Activated naive CD4-positive, alpha-beta T cell treated with anti-CD3 and anti-CD28 coated beads, Interleukin-2, amount 50 U/mL, for 24 hours (primary cell): Measurements from ENCODE around the gene GNB1.
A peak's percentile ranks its signal among the peaks of the same experiment; 100 is the strongest.

ENCODE experiments used
- H3K27ac Mint-ChIP-seq: one replicate; pipeline ENCODE4 v1.8.0; 2021; ENCODE audit warnings: mild to moderate bottlenecking, mixed read lengths
- H3K27me3 Mint-ChIP-seq: one replicate; pipeline ENCODE4 v1.8.0; 2021; ENCODE audit warnings: mixed read lengths
- H3K36me3 Mint-ChIP-seq: one replicate; pipeline ENCODE4 v1.8.0; 2021; ENCODE audit warnings: mixed read lengths
- H3K4me1 Mint-ChIP-seq: one replicate; pipeline ENCODE4 v1.8.0; 2021; ENCODE audit warnings: mixed read lengths
- H3K4me3 Mint-ChIP-seq: one replicate; pipeline ENCODE4 v1.8.0; 2021; ENCODE audit warnings: mild to moderate bottlenecking, mixed read lengths
- H3K9me3 Mint-ChIP-seq: one replicate; pipeline ENCODE4 v1.8.0; 2021; ENCODE audit warnings: mixed read lengths

The GNB1 gene

GRCh38 chr1:1808206-1808605 lies 82.7 kb downstream of the GNB1 start:
- Mint-ChIP-seq H3K9me3 (no peaks in the 10 kb centered on the region), H3K36me3 (peaks cover 7% of the 10 kb centered on the region), H3K27me3 (no peaks in the 10 kb centered on the region), H3K27ac (no peak overlapping the region), H3K4me3 (no peak overlapping the region), H3K4me1 (peaks cover 7% of the 10 kb centered on the region)

GRCh38 chr1:1806890-1807289 lies 84.0 kb downstream of the GNB1 start:
- Mint-ChIP-seq H3K4me3 (no peak overlapping the region), H3K9me3 (no peaks in the 10 kb centered on the region), H3K27ac (no peak overlapping the region), H3K4me1 (peaks cover 15% of the 10 kb centered on the region), H3K27me3 (no peaks in the 10 kb centered on the region), H3K36me3 (peaks cover 9% of the 10 kb centered on the region)

- H3K9me3 Mint-ChIP-seq, result no peaks in the 10 kb centered on the region
- H3K36me3 Mint-ChIP-seq, result peaks cover 10% of the 10 kb centered on the region
- peak overlapping the region; percentile 60 for H3K27ac Mint-ChIP-seq
Observed at GRCh38 chr1:1804301-1804700, 86.6 kb downstream of the GNB1 start.

GRCh38 chr1:1802871-1803270 lies 88.0 kb downstream of the GNB1 start:
- no peaks in the 10 kb centered on the region for H3K9me3 Mint-ChIP-seq
- peaks cover 25% of the 10 kb centered on the region for H3K4me1 Mint-ChIP-seq
- peaks cover 11% of the 10 kb centered on the region for H3K36me3 Mint-ChIP-seq
- no peaks in the 10 kb centered on the region for H3K27me3 Mint-ChIP-seq
- H3K4me3 Mint-ChIP-seq, result no peak overlapping the region
- H3K27ac Mint-ChIP-seq, result peak overlapping the region; percentile 68

More at GRCh38 chr1:1804301-1804700, 86.6 kb downstream of the GNB1 start:
- no peak overlapping the region for H3K4me3 Mint-ChIP-seq
- H3K27me3 Mint-ChIP-seq, result no peaks in the 10 kb centered on the region
- peaks cover 25% of the 10 kb centered on the region for H3K4me1 Mint-ChIP-seq

- H3K4me1 Mint-ChIP-seq, result peaks cover 18% of the 10 kb centered on the region
- no peak overlapping the region for H3K27ac Mint-ChIP-seq
Observed at GRCh38 chr1:1799716-1800115, 91.2 kb downstream of the GNB1 start.

GRCh38 chr1:1797731-1798341 lies 93.1 kb downstream of the GNB1 start:
- H3K27me3 Mint-ChIP-seq, result no peaks in the 10 kb centered on the region
- peaks cover 17% of the 10 kb centered on the region for H3K4me1 Mint-ChIP-seq
- H3K36me3 Mint-ChIP-seq, result peaks cover 7% of the 10 kb centered on the region
- H3K27ac Mint-ChIP-seq, result no peak overlapping the region
- H3K9me3 Mint-ChIP-seq, result no peaks in the 10 kb centered on the region
- no peak overlapping the region for H3K4me3 Mint-ChIP-seq

More at GRCh38 chr1:1799716-1800115, 91.2 kb downstream of the GNB1 start:
- H3K9me3 Mint-ChIP-seq, result no peaks in the 10 kb centered on the region
- H3K27me3 Mint-ChIP-seq, result no peaks in the 10 kb centered on the region
- peaks cover 8% of the 10 kb centered on the region for H3K36me3 Mint-ChIP-seq
- H3K4me3 Mint-ChIP-seq, result no peak overlapping the region

GRCh38 chr1:1796466-1796865 lies 94.4 kb downstream of the GNB1 start:
- Mint-ChIP-seq H3K4me3 (no peak overlapping the region), H3K27me3 (no peaks in the 10 kb centered on the region), H3K4me1 (peaks cover 7% of the 10 kb centered on the region), H3K9me3 (no peaks in the 10 kb centered on the region), H3K36me3 (peaks cover 4% of the 10 kb centered on the region), H3K27ac (peak overlapping the region; percentile 51)

GRCh38 chr1:1794999-1795398 lies 95.9 kb downstream of the GNB1 start:
- Mint-ChIP-seq H3K36me3 (peaks cover 6% of the 10 kb centered on the region), H3K4me3 (no peak overlapping the region), H3K27ac (no peak overlapping the region)

GRCh38 chr1:1793481-1794244 lies 97.2 kb downstream of the GNB1 start:
- no peaks in the 10 kb centered on the region for H3K9me3 Mint-ChIP-seq
- H3K4me3 Mint-ChIP-seq, result no peak overlapping the region
- no peaks in the 10 kb centered on the region for H3K4me1 Mint-ChIP-seq
- H3K27ac Mint-ChIP-seq, result peak overlapping the region; percentile 79
- H3K27me3 Mint-ChIP-seq, result no peaks in the 10 kb centered on the region
- peaks cover 7% of the 10 kb centered on the region for H3K36me3 Mint-ChIP-seq

More at GRCh38 chr1:1794999-1795398, 95.9 kb downstream of the GNB1 start:
- Mint-ChIP-seq H3K4me1 (peaks cover 3% of the 10 kb centered on the region), H3K27me3 (no peaks in the 10 kb centered on the region), H3K9me3 (no peaks in the 10 kb centered on the region)

GRCh38 chr1:1788646-1789431 lies 102.0 kb downstream of the GNB1 start:
- no peaks in the 10 kb centered on the region for H3K27me3 Mint-ChIP-seq
- H3K4me1 Mint-ChIP-seq, result no peaks in the 10 kb centered on the region
- H3K36me3 Mint-ChIP-seq, result peaks cover 12% of the 10 kb centered on the region
- no peak overlapping the region for H3K4me3 Mint-ChIP-seq
- H3K9me3 Mint-ChIP-seq, result no peaks in the 10 kb centered on the region
- no peak overlapping the region for H3K27ac Mint-ChIP-seq

GRCh38 chr1:1788136-1788535 lies 102.8 kb downstream of the GNB1 start:
- H3K4me3 Mint-ChIP-seq, result no peak overlapping the region
- peaks cover 6% of the 10 kb centered on the region for H3K4me1 Mint-ChIP-seq
- H3K27ac Mint-ChIP-seq, result no peak overlapping the region
- H3K27me3 Mint-ChIP-seq, result no peaks in the 10 kb centered on the region
- H3K36me3 Mint-ChIP-seq, result peaks cover 11% of the 10 kb centered on the region
- H3K9me3 Mint-ChIP-seq, result no peaks in the 10 kb centered on the region

- peaks cover 11% of the 10 kb centered on the region for H3K36me3 Mint-ChIP-seq
- H3K27me3 Mint-ChIP-seq, result no peaks in the 10 kb centered on the region
- no peaks in the 10 kb centered on the region for H3K9me3 Mint-ChIP-seq
- H3K27ac Mint-ChIP-seq, result no peak overlapping the region
- H3K4me3 Mint-ChIP-seq, result no peak overlapping the region
- H3K4me1 Mint-ChIP-seq, result peaks cover 12% of the 10 kb centered on the region
Observed at GRCh38 chr1:1786836-1787605, 103.9 kb downstream of the GNB1 start.

GRCh38 chr1:1785666-1786065 lies 105.2 kb downstream of the GNB1 start:
- Mint-ChIP-seq H3K27ac (no peak overlapping the region), H3K4me1 (peaks cover 25% of the 10 kb centered on the region), H3K36me3 (peaks cover 8% of the 10 kb centered on the region), H3K9me3 (no peaks in the 10 kb centered on the region), H3K27me3 (no peaks in the 10 kb centered on the region), H3K4me3 (no peak overlapping the region)

- Mint-ChIP-seq H3K27ac (no peak overlapping the region), H3K36me3 (peaks cover 8% of the 10 kb centered on the region), H3K9me3 (no peaks in the 10 kb centered on the region), H3K4me3 (no peak overlapping the region), H3K4me1 (peaks cover 32% of the 10 kb centered on the region), H3K27me3 (no peaks in the 10 kb centered on the region)
Observed at GRCh38 chr1:1784933-1785332, 106.0 kb downstream of the GNB1 start.

GRCh38 chr1:1783320-1783719 lies 107.6 kb downstream of the GNB1 start:
- Mint-ChIP-seq H3K4me3 (peak overlapping the region; percentile 55), H3K4me1 (peaks cover 41% of the 10 kb centered on the region), H3K9me3 (no peaks in the 10 kb centered on the region), H3K27me3 (no peaks in the 10 kb centered on the region), H3K36me3 (peaks cover 7% of the 10 kb centered on the region), H3K27ac (peak overlapping the region; percentile 85)
